GM10847 (cell line): ENCODE data around the gene TTC22.

Experiments used
- POLR2A ChIP-seq: IDR thresholded peaks from 2 replicates; pipeline ENCODE4 v1.6.1; 2011; ENCODE audit not compliant: insufficient read length; ENCODE audit errors: extremely low read depth

Gene TTC22

DNA sequence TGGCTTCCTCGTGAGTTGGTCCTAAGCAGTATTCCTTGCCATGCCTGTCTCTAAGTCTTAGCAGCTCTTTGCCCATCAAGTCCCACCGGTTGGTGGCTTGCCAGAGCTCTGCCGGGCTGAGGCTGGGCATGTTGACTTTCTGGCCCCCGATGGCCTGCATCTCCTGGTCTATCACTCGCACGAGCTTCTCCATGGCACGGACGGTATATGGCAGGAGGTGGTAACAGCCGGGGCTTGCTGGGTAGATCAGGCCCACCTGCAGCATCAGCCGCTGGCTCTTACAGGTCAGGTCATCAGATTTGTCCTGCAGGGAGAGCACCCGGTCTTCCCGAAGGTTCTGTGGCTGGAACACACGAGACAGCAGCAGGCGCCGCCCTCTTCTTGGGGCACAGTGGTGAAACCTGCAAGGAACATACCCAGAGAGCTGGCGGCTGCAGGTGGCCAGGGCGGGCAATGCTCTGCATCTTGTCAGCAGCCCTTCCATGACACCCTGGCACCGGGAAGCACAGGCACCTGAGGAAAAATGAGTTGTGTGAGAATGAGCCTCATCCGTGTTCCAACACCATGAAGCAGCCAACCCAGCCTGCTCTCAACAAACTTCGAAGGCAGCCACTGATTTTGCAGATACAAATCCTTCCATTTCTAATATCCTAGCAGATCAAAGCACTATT is 42.3 kb downstream of the TTC22 start:
- no peak for TF ChIP-seq POLR2A

DNA sequence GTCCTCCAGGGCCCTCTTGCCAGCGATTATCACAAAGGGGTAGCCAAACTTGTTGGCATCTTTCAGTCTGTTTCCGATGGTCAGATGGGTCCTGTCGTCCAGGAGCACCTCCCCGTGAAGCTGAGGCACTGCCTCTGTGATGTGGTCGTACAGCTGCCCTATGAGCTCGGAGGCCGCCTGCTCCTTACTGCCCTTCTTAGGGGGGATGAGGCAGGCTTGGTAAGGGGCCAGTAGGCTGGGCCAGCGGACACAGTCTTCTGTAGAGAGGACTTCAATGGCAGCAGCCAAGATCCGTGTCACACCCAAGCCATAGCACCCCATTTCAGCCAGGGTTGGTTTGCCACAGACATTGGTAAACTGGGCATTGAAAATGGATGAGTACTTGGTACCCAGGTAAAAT is 43.3 kb downstream of the TTC22 start:
- TF ChIP-seq POLR2A, result no peak

DNA sequence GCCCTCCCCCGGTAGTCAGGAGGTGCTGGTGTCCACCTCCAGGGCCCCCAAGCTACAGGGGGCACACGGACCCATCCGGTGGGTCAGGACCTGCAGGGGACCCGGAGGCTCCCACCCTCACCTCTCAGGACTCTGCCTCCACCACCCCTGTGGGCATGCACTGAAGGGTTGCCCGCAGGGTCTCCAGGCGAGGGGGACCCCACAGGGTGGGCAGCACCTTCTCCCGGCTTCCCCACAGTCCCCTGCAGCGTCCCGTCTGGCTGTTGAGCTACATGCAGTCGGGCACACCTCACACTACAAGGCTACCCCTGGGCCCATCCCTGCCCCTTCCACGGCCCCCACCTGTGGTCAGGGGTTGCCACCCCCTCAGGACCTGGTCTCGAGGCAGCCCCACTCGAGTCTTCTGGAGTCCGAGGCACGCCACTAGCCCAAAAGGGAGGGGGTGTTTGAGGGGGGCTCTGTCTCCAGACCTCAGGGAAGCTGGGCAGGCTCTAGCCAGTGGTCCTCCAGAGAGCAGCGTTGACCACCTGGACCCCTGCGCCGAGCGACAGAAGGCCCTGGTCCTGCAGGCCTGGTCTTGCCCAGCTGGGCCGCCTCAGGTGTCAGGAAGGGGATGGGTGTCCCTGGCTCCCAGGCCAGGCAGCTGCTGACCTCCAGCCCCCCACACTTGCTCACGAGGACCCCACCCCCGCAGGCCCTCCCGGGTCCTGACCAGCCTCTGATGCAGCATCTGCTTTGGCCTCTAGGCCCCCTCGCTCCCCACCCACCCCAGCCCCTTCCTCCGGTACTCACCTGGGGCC is 46.4 kb downstream of the TTC22 start:
- TF ChIP-seq POLR2A, result no peak

DNA sequence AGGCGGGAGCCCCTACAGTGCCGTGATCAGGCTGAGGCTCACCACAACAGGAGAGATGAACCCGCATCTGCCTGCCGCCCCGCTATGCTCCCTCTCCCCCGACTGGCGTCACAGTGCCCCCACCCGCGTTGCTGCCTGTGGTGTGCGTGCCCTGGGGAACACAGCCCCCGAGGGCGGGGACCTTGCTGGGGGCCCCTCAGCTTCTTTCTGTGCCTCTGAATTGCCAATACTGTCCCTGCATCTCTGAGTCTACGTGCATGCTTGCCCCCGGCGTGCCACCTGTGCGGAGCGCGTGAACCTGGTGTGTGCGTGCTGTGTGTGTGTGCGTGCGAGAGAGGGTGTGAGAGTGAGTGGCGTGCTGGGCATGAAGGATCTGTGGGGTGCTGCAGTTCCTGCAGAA is 47.1 kb downstream of the TTC22 start:
- TF ChIP-seq POLR2A, result no peak

DNA sequence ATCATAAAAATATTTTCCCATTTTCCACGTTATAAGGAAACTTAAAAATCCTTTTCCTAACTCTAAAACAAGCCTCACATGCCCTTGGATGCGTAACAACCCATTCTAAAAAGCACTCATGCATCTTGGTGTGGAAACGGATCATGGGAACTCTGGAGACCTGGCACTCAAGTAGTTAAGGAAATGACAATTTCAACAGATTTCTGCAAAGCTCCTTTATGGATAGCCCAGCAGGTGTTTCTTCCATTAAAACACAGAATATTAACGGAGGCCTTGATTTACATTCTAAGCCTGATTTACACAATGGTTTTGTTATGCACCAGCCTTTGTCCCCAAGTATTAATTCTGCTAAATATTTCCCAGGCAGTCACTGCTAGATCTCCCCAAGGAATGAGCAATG is 49.7 kb downstream of the TTC22 start:
- no peak for TF ChIP-seq POLR2A

DNA sequence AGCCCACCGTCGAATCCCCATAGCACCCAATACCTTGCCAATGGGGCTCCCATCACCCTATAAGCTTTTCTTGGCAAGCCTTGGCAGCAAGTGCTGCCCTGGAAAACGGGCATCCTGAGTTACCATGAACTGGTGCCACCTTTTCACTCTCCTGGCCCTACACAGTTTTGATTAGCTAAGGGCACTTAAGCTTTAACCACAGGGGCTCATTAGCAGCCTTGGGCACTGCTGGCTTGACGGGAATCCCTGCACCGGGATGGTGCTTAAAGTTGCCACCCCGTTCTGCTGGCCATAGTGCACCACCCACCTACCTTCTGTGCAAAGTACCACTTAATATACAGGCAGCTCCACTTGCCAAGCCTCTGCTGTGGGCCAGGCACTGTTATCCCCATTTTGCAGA is 50.5 kb downstream of the TTC22 start:
- TF ChIP-seq POLR2A, result no peak

DNA sequence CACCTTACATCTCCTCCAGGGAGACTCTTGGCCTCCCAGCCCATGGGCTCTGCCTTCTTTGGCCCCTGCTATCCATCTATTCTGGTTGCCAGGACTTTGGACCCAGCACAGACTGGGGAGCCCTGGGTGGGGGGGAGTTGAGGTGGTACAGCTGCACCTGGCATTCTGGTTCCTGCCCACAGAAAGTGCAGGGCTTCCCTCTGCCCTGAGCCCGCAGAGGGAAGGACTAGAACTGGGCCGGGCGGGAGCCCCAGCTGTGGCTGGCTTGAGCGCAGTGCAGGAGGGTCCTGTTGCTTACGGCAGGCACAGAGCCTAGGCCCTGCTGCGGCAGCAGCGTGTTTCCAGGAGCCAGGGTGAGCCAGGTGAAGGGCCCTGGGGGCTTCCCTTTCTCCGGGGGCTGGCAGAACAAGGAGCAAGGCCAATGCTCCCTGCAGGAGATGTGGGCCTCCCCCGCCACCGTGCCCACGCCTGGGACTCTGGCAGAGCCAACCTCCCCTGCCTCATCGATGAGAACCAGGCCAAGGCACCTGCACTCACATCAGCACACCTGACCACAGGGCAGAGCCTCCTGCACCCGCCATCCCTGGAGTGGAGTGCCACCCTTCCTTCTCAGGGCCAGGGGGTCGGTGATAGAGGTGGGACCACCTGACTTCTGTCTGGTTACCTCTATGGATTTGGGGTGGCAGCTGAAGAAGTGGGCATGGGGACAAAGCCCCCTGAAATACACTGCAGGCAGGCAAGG is 52.9 kb downstream of the TTC22 start:
- no peak for TF ChIP-seq POLR2A

DNA sequence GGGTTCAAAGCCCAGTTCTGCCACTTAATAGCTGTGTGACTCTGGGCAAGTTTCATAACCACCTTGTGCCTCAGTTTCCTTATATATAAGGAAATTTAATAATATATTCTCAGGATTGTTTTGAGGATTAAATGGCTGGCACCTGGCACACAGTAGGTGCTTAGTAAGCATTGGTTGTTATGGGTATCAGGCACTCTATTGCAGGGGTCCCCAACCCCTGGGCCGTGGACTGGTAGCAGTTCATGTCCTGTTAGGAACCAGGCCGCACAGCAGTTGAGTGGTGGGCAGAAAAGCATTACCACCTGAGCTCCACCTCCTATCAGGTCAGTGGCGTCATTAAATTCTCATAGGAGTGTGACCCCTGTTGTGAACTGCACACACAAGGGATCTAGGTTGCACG is 55.3 kb downstream of the TTC22 start:
- TF ChIP-seq POLR2A, result no peak

DNA sequence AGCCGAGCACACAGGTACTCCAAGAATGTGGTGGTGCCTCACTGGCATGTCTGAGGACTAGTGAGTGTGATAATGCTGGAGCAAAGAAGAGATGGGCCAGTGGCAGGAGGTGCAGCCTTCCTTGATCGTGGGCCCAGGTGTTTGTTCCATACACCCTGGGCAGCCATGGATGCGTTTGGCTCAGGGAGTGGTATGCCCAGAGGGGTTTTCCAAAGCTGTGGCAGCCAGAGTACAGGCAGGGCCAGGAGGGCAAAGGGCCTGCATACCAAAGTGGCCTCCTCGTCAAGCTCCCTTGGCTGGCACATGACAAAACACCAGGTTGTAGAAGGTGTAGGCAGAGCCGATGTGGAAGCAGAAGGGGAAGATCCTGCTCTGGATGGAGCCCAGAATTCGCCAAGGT is 55.8 kb downstream of the TTC22 start:
- no peak for TF ChIP-seq POLR2A

DNA sequence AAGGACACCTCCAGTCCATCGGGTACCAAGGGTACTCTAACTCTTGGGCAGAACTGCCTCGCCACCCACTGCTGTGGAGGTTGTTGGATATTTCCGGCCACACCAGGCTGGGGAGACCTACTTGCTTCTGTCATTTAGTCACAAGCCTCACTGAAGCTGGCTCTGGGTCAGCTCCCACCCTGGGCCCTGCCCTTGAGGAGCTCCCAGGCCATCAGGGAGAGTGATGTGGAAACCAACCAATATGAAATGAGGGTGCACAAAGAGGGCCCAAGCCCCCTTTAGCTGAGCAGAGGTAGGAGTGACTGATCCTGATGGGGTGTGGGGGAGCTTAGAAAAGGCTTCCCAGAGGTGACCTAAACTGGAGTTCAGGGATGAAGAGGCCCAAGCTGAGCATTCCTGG is 56.4 kb downstream of the TTC22 start:
- TF ChIP-seq POLR2A, result no peak

DNA sequence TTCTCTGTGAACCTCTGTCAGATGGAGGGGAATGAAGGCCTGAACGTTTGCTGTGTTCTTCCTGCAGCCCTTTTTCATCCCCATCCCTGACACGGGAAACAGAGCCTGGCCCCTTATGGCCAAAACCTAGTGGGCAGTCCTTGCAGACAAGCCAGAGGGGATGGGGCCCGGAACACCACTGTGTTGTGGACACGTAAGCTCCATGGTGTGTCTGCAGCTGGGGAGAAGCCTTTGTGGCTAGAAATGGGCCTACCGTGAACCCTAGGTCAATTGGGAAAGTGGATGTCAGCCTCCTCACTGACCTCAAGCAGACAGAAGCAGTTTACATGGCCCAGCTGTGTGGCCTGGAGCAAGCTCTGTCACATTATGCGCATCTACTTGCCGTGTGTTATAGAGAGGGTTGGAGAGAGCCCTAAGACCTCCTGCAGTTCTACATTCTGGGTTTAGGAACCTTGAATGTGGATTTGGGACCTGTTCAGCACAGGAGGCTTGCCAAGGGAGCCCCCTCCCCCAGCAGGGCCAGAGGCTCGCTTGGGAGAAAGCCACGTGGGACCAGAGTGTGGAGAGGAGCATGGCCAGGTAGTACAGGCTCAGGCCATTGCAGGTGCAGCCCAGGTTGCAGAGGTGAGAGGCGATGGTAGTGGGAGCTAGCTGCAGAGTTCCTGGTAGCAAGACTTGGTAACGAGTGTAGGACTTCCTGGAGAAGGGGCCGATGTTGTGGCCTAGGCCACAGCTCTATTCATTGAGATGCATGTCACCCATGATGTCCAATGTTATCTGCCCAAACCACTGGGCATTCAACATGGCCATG is 57.5 kb downstream of the TTC22 start:
- TF ChIP-seq POLR2A, result no peak

DNA sequence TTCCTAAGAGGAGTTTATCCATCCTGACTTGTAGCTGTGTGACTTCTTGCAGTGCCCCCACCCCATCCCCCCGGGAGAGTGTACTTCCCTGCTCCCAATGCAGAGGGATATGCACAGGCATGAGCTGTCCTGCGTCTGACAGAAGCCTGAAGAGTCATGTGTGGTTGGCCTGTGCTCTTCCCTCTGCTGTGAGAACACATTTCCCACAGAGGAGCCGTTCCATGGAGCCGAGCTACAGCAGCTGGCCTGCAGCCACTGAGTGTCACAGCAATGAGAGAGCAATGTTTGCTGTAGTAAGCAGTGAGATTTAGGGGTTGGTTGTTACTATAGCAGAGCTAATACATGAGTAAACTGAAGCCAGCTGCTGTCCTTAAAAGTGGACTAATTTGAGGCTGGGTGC is 58.8 kb downstream of the TTC22 start:
- no peak for TF ChIP-seq POLR2A

DNA sequence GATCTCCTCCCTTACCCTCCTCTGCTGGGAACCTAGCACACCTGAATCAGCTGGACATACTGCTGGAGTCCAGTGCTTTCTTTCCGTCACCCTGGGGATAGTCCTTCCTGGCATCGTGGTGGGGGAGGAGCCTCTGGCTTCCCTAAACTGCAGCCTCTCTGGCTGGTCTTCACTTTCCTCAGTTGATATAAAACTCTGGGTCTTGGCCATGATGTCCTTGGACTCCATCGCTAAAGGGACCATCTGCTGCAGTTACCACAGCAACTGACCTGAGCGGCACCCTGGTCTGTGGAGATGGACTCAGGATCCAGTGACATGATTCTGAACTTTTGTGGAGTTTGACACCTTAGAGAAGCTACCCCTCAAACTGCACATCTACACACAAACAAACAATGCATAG is 59.6 kb downstream of the TTC22 start:
- no peak for TF ChIP-seq POLR2A

DNA sequence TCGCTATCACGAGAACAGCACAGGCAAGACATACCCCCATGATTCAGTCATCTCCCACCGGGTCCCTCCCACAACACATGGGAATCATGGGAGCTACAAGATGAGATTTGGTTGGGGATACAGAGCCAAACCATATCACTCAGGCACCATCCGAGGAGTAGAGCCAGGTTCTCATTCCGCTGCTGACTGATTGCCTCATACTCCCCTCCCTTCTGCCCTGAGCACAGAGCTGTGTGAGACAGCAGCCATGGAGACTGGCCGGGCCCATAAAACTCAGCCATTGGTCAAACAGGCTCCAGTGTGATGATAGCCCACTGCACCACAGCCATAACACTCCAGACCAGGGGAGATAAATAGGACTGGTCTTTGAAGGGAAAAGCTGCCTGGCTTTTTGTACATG is 62.9 kb downstream of the TTC22 start:
- no peak for TF ChIP-seq POLR2A

DNA sequence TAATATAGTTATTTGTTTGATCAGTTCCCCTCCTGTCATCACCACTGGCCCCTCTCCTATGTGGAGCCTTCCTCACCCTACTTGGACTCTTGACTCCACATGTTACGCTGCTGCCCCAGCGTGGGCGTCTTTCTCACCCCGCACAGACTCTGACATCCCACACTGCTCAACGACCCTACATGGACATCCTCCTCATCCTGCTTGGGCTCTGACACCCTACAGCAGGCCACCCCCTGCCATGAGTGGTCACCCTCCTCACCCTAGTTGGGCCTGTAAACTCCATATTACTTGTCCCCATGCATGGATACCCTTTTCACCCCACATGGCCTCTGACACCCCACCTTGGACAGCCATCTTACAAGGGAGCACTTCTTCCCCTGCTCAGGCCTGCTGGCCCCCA is 64.4 kb downstream of the TTC22 start:
- no peak for TF ChIP-seq POLR2A
